Effector memory CD4-positive, alpha-beta T cell (primary cell): ENCODE results near the gene SMARCA4.

ENCODE experiments used
- DNase-seq, 3 donors: peaks; one replicate each; pipeline ENCODE4 v3.0.0-alpha.2; 2020
- H3K27ac ChIP-seq: 2 replicates; pipeline ENCODE4 v1.7.0; 2013; ENCODE audit warnings: mild to moderate bottlenecking, low read length, moderate library complexity; ENCODE audit not compliant: insufficient read depth, poor library complexity, severe bottlenecking
- H3K27me3 ChIP-seq: replicated peaks from 2 replicates; pipeline ENCODE4 v1.7.0; 2013; ENCODE audit warnings: mild to moderate bottlenecking, low read length; ENCODE audit not compliant: insufficient read depth, control insufficient read depth, poor library complexity, severe bottlenecking
- H3K36me3 ChIP-seq: 2 replicates; pipeline ENCODE4 v1.7.0; 2013; ENCODE audit warnings: mild to moderate bottlenecking, low read length, moderate library complexity; ENCODE audit not compliant: control insufficient read depth, insufficient read depth
- H3K4me1 ChIP-seq: 2 replicates; pipeline ENCODE4 v1.7.0; 2013; ENCODE audit warnings: low read length, mild to moderate bottlenecking; ENCODE audit not compliant: control insufficient read depth, insufficient read depth, poor library complexity, severe bottlenecking
- H3K4me3 ChIP-seq: 2 replicates; pipeline ENCODE4 v1.7.0; 2013; ENCODE audit warnings: low read length, low read depth, mild to moderate bottlenecking; ENCODE audit not compliant: insufficient read depth, poor library complexity, severe bottlenecking
- H3K9me3 ChIP-seq: 2 replicates; pipeline ENCODE4 v1.7.0; 2013; ENCODE audit warnings: mild to moderate bottlenecking, low read length, moderate library complexity; ENCODE audit not compliant: control insufficient read depth

The SMARCA4 gene

DNA sequence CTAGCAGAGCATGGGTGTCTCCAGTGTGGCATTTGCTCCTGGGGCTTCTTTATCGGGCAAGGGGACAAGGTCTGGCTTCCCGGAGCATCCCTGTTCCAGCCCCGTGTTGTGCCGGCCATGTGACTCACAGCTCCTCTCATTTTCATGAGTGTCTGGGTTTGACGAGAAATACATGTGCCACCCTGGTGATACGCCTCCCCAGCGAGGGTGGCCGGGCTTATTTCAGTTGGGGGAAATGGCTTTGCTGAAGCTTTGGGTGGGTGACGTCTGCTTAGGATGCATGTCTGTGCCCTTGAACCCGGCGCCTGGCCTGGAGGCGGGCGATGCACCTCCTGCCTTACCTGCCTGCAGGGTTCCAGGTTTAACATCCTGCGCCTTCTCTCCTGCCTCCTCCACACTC, 66.6 kb downstream of the SMARCA4 start:
- Histone ChIP-seq H3K27me3 (no peaks in the 10 kb centered on the region), H3K4me3 (no peak overlapping the region), H3K4me1 (no peaks in the 10 kb centered on the region), H3K27ac (no peak overlapping the region), H3K36me3 (peaks cover 85% of the 10 kb centered on the region), H3K9me3 (no peaks in the 10 kb centered on the region)
- no peak for DNase-seq

DNA sequence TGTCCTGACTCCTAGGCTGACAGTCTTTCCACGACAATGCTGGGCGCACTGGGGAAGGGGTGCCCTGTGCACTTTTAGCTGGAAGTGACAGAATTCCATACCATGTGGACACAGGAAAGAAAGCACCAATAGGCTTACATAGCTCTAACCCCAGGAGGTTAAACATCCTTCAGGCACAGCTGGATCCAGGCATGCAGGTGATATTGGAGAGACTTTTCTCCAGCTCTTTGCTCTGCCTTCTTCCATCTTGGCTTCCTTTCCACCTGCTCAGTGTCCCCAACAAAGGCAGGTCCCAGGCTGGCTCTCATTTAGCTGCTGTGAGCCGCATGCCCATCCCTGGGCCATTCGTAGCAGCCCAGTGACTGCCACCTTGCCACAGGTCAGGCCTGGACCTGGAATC, 67.3 kb downstream of the SMARCA4 start:
- Histone ChIP-seq H3K36me3 (peaks cover 85% of the 10 kb centered on the region), H3K9me3 (no peaks in the 10 kb centered on the region), H3K4me3 (no peak overlapping the region), H3K27me3 (no peaks in the 10 kb centered on the region), H3K27ac (no peak overlapping the region), H3K4me1 (no peaks in the 10 kb centered on the region)
- no peak for DNase-seq

DNA sequence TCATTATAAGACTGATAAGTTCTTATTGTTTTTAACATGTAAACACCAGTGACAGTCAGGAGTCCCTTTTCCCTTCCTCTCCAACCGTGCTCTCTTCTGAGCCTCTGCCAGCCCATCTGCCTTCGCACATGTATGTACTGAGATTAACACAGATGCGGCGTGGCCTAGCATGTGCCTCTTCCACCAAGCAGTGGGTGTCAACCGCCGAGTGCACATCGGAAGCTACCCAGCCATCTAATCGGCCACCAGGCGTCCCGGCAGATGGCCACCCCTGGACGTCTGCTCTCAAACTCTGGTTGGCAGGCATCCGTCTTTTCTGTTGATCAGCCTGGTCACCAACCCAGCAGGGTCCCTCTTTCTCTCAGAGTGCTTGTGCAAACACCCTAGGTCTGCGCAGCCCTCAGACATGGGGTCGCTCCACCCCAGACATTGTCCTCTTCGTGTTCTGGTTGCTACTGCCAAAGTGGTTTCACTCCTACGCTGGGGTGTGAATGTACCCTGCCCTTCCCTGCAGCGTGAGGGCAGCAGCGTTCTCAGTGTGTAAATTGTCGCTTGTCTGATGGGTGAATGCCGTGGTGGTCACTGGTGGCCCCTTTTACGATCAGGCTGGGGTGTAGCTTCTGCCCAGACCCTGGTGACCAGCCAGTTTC, 70.7 kb downstream of the SMARCA4 start:
- no peak for DNase-seq
- Histone ChIP-seq H3K27ac (no peak overlapping the region), H3K4me1 (peaks cover 4% of the 10 kb centered on the region), H3K36me3 (peaks cover 87% of the 10 kb centered on the region), H3K27me3 (no peaks in the 10 kb centered on the region), H3K9me3 (no peaks in the 10 kb centered on the region), H3K4me3 (no peak overlapping the region)

DNA sequence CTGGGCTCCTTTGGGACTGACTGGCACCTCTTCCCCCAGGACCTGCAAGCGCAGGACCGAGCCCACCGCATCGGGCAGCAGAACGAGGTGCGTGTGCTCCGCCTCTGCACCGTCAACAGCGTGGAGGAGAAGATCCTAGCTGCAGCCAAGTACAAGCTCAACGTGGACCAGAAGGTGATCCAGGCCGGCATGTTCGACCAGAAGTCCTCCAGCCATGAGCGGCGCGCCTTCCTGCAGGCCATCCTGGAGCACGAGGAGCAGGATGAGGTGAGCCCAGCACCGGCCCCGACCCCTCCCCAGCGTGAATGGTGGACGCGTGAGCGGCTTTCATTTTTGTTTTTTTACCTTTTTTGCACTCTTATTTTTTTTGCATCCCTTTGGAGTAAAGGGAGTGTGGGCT, 72.4 kb downstream of the SMARCA4 start:
- Histone ChIP-seq H3K4me1 (peaks cover 4% of the 10 kb centered on the region), H3K27ac (no peak overlapping the region), H3K4me3 (no peak overlapping the region), H3K36me3 (peaks cover 90% of the 10 kb centered on the region), H3K27me3 (no peaks in the 10 kb centered on the region), H3K9me3 (no peaks in the 10 kb centered on the region)
- DNase-seq = no peak

DNA sequence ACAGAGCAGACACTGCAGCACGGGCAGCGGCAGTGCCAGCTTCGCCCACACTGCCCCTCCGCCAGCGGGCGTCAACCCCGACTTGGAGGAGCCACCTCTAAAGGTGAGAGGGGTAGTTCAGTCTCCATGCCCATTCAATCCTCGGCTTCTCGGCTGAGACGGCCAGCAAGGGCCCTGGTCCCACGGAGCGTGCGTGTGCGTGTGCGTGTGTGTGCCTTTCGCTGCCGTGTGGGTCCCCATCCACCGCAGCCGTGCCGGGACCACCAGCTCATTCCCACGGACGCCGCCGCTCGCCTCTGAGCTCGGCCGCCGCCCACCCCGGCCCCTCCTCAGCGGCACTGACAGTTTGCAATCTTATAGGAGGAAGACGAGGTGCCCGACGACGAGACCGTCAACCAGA, 72.9 kb downstream of the SMARCA4 start:
- peaks cover 4% of the 10 kb centered on the region for H3K4me1 ChIP-seq
- H3K27me3 ChIP-seq = no peaks in the 10 kb centered on the region
- no peak overlapping the region for H3K4me3 ChIP-seq
- DNase-seq = no peak
- H3K27ac ChIP-seq = no peak overlapping the region
- no peaks in the 10 kb centered on the region for H3K9me3 ChIP-seq
- peaks cover 88% of the 10 kb centered on the region for H3K36me3 ChIP-seq

DNA sequence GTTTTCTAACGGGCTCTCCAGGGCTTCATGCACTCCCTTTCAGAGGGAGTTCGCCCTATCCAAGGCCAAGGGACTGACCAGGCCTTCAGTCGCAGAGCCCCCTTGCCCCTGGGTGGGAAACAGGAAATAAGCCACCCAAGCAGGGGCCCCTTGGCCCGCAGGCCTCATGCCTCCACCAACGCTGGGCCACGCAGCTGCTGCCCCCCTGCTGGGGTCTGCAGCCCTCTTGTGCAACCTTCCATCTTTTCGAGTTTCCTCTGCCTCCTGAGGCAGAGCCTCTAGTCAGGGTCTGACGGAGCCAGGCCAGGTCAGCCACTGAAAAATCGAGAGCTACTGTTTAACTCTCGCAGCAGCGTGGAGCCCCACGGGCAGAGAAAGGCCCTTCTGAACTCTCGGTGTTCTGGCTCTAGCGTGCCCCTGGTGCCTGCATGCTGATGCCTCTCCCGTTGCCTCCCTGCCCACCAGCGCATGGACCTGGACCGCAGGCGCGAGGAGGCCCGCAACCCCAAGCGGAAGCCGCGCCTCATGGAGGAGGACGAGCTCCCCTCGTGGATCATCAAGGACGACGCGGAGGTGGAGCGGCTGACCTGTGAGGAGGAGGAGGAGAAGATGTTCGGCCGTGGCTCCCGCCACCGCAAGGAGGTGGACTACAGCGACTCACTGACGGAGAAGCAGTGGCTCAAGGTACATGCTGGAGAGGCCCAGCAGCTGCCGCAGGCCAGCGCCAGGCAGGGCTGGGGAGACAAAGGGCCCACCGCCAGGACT, 73.8 kb downstream of the SMARCA4 start:
- H3K9me3 ChIP-seq = no peaks in the 10 kb centered on the region
- H3K36me3 ChIP-seq = peaks cover 81% of the 10 kb centered on the region
- DNase-seq = no peak
- H3K27me3 ChIP-seq = no peaks in the 10 kb centered on the region
- H3K27ac ChIP-seq = no peak overlapping the region
- no peak overlapping the region for H3K4me3 ChIP-seq
- H3K4me1 ChIP-seq = peaks cover 4% of the 10 kb centered on the region

DNA sequence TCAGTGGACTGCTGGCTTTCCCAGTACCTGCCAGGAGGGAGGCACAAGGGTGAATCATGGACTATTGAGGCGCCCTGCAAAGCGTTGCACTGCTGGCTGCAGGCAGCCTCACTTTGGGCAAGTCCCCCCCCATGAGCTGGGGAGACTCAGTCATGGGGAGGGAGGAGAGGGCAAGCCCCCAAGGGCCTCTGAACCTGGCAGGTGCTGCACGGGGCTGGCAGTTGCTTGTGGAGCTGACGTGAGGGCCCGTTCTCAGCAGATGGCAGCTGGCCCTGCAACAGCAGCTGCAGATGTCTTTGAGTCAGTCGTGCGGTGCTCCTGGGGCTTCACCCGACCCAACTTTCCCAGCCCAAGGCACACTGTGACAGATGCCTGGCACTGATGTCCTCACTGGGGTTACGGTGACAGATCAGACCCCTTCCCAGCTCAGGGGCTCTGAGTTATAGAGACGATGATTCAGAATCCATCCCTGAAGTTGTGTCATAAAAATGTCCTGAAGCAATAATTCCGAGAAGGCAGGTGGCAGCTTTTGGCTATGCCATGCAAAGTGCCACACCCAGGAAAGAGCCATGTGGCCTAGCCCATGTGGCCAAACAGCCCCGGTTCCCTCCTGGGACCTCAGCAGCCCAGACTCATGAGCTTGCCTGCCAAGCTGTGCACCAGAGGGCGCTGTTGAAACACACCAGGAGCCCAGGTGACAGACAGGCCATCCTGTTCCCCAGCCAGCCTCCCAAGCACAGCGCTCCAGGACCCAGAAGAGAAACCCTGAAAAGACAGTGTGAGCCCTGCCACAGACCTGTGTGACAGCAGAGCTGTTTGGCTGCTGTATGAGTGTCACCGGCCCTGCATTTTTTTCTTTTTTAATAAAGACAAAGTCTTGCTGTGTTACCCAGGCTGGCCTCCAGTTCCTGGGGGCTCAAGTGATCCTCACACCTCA, 74.9 kb downstream of the SMARCA4 start:
- peaks cover 71% of the 10 kb centered on the region for H3K36me3 ChIP-seq
- no peaks in the 10 kb centered on the region for H3K27me3 ChIP-seq
- no peak overlapping the region for H3K27ac ChIP-seq
- H3K4me1 ChIP-seq = peaks cover 4% of the 10 kb centered on the region
- peak; percentile 62 to 76 (median 67) for DNase-seq
- no peak overlapping the region for H3K4me3 ChIP-seq
- H3K9me3 ChIP-seq = no peaks in the 10 kb centered on the region

DNA sequence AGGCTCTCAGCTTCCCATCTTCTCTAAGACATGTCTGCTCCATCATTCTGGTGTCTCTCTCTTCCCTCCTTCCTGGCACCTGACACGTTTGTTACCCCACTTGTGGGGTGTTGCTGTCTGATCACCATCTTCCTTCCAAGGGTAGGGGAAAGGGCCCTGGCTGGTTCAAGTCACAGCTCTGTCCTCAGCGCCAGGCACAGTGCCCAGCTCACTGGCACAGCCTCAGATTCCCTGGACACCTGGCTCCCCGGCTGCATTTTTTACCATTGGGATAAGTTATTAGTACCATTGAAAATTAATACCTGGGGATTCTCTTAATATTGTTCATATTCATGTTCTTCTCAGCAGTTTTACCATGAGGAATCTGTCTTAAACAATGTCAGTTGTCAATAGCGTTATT, 77.7 kb downstream of the SMARCA4 start:
- no peaks in the 10 kb centered on the region for H3K9me3 ChIP-seq
- peaks cover 67% of the 10 kb centered on the region for H3K36me3 ChIP-seq

DNA sequence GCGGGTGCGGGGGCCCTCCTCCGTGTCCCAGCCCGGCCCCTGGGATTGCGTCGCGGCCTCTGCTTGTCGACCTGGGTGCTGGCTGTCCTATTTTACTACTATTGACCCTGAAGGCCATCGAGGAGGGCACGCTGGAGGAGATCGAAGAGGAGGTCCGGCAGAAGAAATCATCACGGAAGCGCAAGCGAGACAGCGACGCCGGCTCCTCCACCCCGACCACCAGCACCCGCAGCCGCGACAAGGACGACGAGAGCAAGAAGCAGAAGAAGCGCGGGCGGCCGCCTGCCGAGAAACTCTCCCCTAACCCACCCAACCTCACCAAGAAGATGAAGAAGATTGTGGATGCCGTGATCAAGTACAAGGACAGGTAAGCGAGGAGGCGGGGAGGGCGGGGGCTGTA, 80.4 kb downstream of the SMARCA4 start:
- no peak overlapping the region for H3K4me3 ChIP-seq
- no peak overlapping the region for H3K27ac ChIP-seq
- no peaks in the 10 kb centered on the region for H3K9me3 ChIP-seq
- H3K27me3 ChIP-seq = no peaks in the 10 kb centered on the region
- H3K36me3 ChIP-seq = peaks cover 40% of the 10 kb centered on the region
- no peaks in the 10 kb centered on the region for H3K4me1 ChIP-seq
- no peak for DNase-seq

More for the DNA sequence above, 77.7 kb downstream of the SMARCA4 start:
- no peak for DNase-seq
- no peak overlapping the region for H3K4me3 ChIP-seq
- H3K4me1 ChIP-seq = peaks cover 4% of the 10 kb centered on the region
- no peak overlapping the region for H3K27ac ChIP-seq
- H3K27me3 ChIP-seq = no peaks in the 10 kb centered on the region
